RCC 7860 (cell line): Measurements from ENCODE around the gene ATF6.
"Not testable (repeated sequence)": the region's sequence is repeated elsewhere in the genome, so short reads cannot be mapped to it uniquely, and the experiment has no call there.

Experiments
- DNase-seq: peaks from one replicate; pipeline ENCODE4 v3.0.0-alpha.2; 2015; ENCODE audit warnings: low spot score
- FAIRE-seq: peaks from 2 replicates; lab custom pipeline; 2012; peaks lifted over from hg19 to GRCh38; lab: Jason Lieb, UNC

Gene ATF6

GRCh38 chr1:161773791-161774190 is 7.7 kb downstream of the ATF6 start:
- FAIRE-seq (no peak), DNase-seq (no peak)

GRCh38 chr1:161777261-161777660 is 11.1 kb downstream of the ATF6 start:
- no peak for DNase-seq
- FAIRE-seq = no peak

- FAIRE-seq (no peak), DNase-seq (no peak)
Observed at GRCh38 chr1:161778522-161778921, 12.4 kb downstream of the ATF6 start.

- DNase-seq (no peak), FAIRE-seq (no peak)
Observed at GRCh38 chr1:161779393-161779792, 13.3 kb downstream of the ATF6 start.

GRCh38 chr1:161781995-161782394 is 15.9 kb downstream of the ATF6 start:
- FAIRE-seq (no peak), DNase-seq (no peak)

GRCh38 chr1:161782886-161783285 is 16.8 kb downstream of the ATF6 start:
- no peak for FAIRE-seq
- no peak for DNase-seq

GRCh38 chr1:161784968-161785367 is 18.8 kb downstream of the ATF6 start:
- FAIRE-seq = no peak

GRCh38 chr1:161787355-161787754 is 21.2 kb downstream of the ATF6 start:
- no peak for FAIRE-seq

More at GRCh38 chr1:161784968-161785367, 18.8 kb downstream of the ATF6 start:
- no peak for DNase-seq

GRCh38 chr1:161790587-161791317 is 24.6 kb downstream of the ATF6 start:
- FAIRE-seq (no peak), DNase-seq (no peak)

More at GRCh38 chr1:161787355-161787754, 21.2 kb downstream of the ATF6 start:
- DNase-seq = no peak

GRCh38 chr1:161791904-161792655 is 26.0 kb downstream of the ATF6 start:
- FAIRE-seq = no peak
- no peak for DNase-seq

GRCh38 chr1:161792740-161793139 is 26.6 kb downstream of the ATF6 start:
- FAIRE-seq (peak; percentile 88), DNase-seq (peak; percentile 86)

GRCh38 chr1:161799792-161800191 is 33.7 kb downstream of the ATF6 start:
- DNase-seq = no peak
- no peak for FAIRE-seq

GRCh38 chr1:161801955-161802354 is 35.8 kb downstream of the ATF6 start:
- FAIRE-seq = no peak

GRCh38 chr1:161803181-161803580 is 37.1 kb downstream of the ATF6 start:
- no peak for FAIRE-seq
- DNase-seq = no peak

More at GRCh38 chr1:161801955-161802354, 35.8 kb downstream of the ATF6 start:
- DNase-seq = no peak

GRCh38 chr1:161805399-161806197 is 39.5 kb downstream of the ATF6 start:
- DNase-seq (no peak), FAIRE-seq (no peak)

GRCh38 chr1:161809202-161809601 is 43.1 kb downstream of the ATF6 start:
- not testable (repeated sequence) for FAIRE-seq, DNase-seq

GRCh38 chr1:161809656-161810055 is 43.5 kb downstream of the ATF6 start:
- FAIRE-seq = not testable (repeated sequence)

GRCh38 chr1:161810780-161811179 is 44.7 kb downstream of the ATF6 start:
- DNase-seq = no peak
- no peak for FAIRE-seq

More at GRCh38 chr1:161809656-161810055, 43.5 kb downstream of the ATF6 start:
- not testable (repeated sequence) for DNase-seq

GRCh38 chr1:161816201-161816600 is 50.1 kb downstream of the ATF6 start:
- no peak for FAIRE-seq
- DNase-seq = no peak

GRCh38 chr1:161817176-161817730 is 51.1 kb downstream of the ATF6 start:
- FAIRE-seq (no peak), DNase-seq (no peak)

- no peak for DNase-seq
- no peak for FAIRE-seq
Observed at GRCh38 chr1:161820914-161821313, 54.8 kb downstream of the ATF6 start.
